Bronchial smooth muscle cell (primary cell): ENCODE measurements around the gene SLC34A1. TPM values are rescaled to one million over a fixed set of nuclear protein-coding genes. Genes with fewer than 3 reads are reported as not detected.

Experiments used
- total RNA-seq: library from RNA; depleted of rRNA; stranded (reverse); fragments of >200 nt; gene quantifications from 2 replicates; pipeline ENCODE4 v1.2.1, GENCODE V29; 2014

Gene SLC34A1, protein sequence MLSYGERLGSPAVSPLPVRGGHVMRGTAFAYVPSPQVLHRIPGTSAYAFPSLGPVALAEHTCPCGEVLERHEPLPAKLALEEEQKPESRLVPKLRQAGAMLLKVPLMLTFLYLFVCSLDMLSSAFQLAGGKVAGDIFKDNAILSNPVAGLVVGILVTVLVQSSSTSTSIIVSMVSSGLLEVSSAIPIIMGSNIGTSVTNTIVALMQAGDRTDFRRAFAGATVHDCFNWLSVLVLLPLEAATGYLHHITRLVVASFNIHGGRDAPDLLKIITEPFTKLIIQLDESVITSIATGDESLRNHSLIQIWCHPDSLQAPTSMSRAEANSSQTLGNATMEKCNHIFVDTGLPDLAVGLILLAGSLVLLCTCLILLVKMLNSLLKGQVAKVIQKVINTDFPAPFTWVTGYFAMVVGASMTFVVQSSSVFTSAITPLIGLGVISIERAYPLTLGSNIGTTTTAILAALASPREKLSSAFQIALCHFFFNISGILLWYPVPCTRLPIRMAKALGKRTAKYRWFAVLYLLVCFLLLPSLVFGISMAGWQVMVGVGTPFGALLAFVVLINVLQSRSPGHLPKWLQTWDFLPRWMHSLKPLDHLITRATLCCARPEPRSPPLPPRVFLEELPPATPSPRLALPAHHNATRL
- under 0.01 TPM in 1 of 2 replicates, not detected in the other for total RNA-seq

GRCh38 chr5:177384134-177384533, at the start of gene SLC34A1:
Gene SLC34A1 (plus strand): TSS chr5:177384434. CDS start chr5:177385742, 1,308 bp downstream.

GRCh38 chr5:177351392-177352329, 32.6 kb upstream of the SLC34A1 start, which contains the start of gene LMAN2:
Gene LMAN2 (minus strand): TSS chr5:177351668. CDS start chr5:177351647, 21 bp downstream.

GRCh38 chr5:177357459-177358351, 26.5 kb upstream of the SLC34A1 start, which contains the start of gene RGS14:
Gene RGS14 (plus strand): TSS chr5:177357924. CDS start chr5:177358025, 101 bp downstream.

GRCh38 chr5:177399997-177400868, 16.0 kb downstream of the SLC34A1 start, which contains the start of gene PFN3:
Gene PFN3 (minus strand): TSS chr5:177400661. CDS start chr5:177400576, 85 bp downstream.

GRCh38 chr5:177409043-177409801, 25.0 kb downstream of the SLC34A1 start, which contains the start of gene F12:
Gene F12 (minus strand): TSS chr5:177409564. CDS start chr5:177409527, 37 bp downstream.

DNA sequence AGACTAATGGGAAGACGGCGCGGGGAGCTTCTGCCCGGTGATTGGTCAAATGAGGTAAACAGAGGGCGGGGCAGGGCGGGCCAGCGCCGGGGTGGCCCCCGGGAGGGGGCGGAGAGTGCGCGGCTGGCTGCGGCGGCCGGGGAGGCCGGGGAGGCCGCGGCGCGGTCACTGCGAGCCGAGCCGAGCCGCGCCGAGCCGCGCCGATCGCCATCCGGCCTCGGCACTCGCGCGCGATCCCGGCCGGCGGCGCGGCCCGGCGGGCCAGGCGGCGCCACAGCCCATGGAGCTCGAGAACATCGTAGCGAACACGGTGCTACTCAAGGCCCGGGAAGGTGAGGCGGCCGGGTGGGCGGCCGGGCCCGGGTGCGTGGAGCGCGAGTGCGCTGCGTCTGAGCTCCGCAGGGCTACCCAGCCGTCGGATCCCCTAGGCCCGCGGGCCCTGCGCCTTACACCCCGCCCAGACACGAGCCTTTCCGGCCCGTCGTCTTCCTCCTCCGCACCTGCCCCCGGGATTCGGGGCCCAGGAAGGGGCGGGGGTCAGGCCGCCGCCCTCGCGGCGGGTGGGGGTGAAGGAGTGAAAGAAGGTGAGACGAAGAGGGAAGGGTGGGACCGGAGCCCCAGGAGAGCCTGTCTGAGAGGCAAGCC, 42.5 kb downstream of the SLC34A1 start, which contains the start of gene GRK6:
TSS of gene GRK6 (plus strand) at position 111 of the 645 bp plus-strand sequence. CDS start at position 281, 170 bp downstream.

GRCh38 chr5:177446200-177447065, 62.2 kb downstream of the SLC34A1 start, which contains the start of gene PRR7:
Gene PRR7 (plus strand): TSS chr5:177446814. CDS start chr5:177455068, 8,254 bp downstream.

Other genes with a start within 250 kb of the SLC34A1 start
- gene RAB24, start 80.7 kb upstream of the SLC34A1 start, total RNA-seq = 30.1 and 33.1 TPM in 2 replicates
- gene PRELID1, start 80.6 kb upstream of the SLC34A1 start, total RNA-seq = 50.7 and 79.8 TPM in 2 replicates
- 0.94 and 3.2 TPM in 2 replicates for gene MXD3, start 72.5 kb upstream of the SLC34A1 start, total RNA-seq
- gene LMAN2, start 32.8 kb upstream of the SLC34A1 start, total RNA-seq = 482 and 604 TPM in 2 replicates
- gene RGS14, start 26.5 kb upstream of the SLC34A1 start, total RNA-seq = 3.4 and 6.3 TPM in 2 replicates
- not detected in 2 replicates for gene PFN3, start 16.2 kb downstream of the SLC34A1 start, total RNA-seq
- gene F12, start 25.1 kb downstream of the SLC34A1 start, total RNA-seq = 0.34 and 0.63 TPM in 2 replicates
- gene GRK6, start 42.2 kb downstream of the SLC34A1 start, total RNA-seq = 13.6 and 15.5 TPM in 2 replicates
- 1.4 and 1.6 TPM in 2 replicates for gene PRR7, start 62.4 kb downstream of the SLC34A1 start, total RNA-seq
- 156 and 251 TPM in 2 replicates for gene DBN1, start 89.2 kb downstream of the SLC34A1 start, total RNA-seq
- gene PDLIM7, start 113.2 kb downstream of the SLC34A1 start, total RNA-seq = 45.0 and 63.5 TPM in 2 replicates
- gene DOK3, start 125.4 kb downstream of the SLC34A1 start, total RNA-seq = 1.1 TPM in 2 replicates
- 99.5 and 158 TPM in 2 replicates for gene DDX41, start 132.5 kb downstream of the SLC34A1 start, total RNA-seq
- 18.0 and 18.6 TPM in 2 replicates for gene FAM193B, start 170.1 kb downstream of the SLC34A1 start, total RNA-seq
- gene TMED9, start 207.8 kb downstream of the SLC34A1 start, total RNA-seq = 106 and 152 TPM in 2 replicates
- gene B4GALT7, start 215.7 kb downstream of the SLC34A1 start, total RNA-seq = 25.2 and 30.6 TPM in 2 replicates